HEK293 (cell line): ENCODE data around the gene CEP76.

Source experiments
- CTCF ChIP-seq: fragments of 450-650 bp; formaldehyde crosslinking; IDR thresholded peaks from 2 replicates; pipeline ENCODE4 v1.5.1; 2016; ENCODE audit warnings: missing biosample characterization, missing genetic modification characterization
- ZNF121 ChIP-seq: fragments of 450-650 bp; formaldehyde crosslinking; IDR thresholded peaks from 2 replicates; pipeline ENCODE4 v1.5.1; 2016; ENCODE audit warnings: missing biosample characterization, missing genetic modification characterization
- ZNF16 ChIP-seq: fragments of 450-650 bp; formaldehyde crosslinking; IDR thresholded peaks from 2 replicates; pipeline ENCODE4 v1.5.1; 2016; ENCODE audit warnings: low read depth, missing biosample characterization, missing genetic modification characterization
- ZNF24 ChIP-seq: fragments of 450-650 bp; formaldehyde crosslinking; IDR thresholded peaks from 2 replicates; pipeline ENCODE4 v1.5.1; 2016; ENCODE audit warnings: missing biosample characterization, missing genetic modification characterization
- ZNF274 ChIP-seq, 2 experiments: fragments of 200-500 bp in 1 of 2; fragments of 450-650 bp in 1 of 2; sonication (Bioruptor generic) in 1 of 2; formaldehyde crosslinking in 1 of 2; IDR thresholded peaks; 2 replicates each; pipeline versions ENCODE4 v1.5.1 to v1.6.1; 2014 to 2016; ENCODE audit warnings: borderline replicate concordance in 1 of 2, inconsistent platforms in 1 of 2, low read length in 1 of 2, missing biosample characterization in 1 of 2, missing genetic modification characterization in 1 of 2
- ZNF280D ChIP-seq: fragments of 450-650 bp; formaldehyde crosslinking; IDR thresholded peaks from 2 replicates; pipeline ENCODE4 v1.5.1; 2016; ENCODE audit warnings: missing biosample characterization, missing genetic modification characterization
- ZNF600 ChIP-seq: fragments of 450-650 bp; formaldehyde crosslinking; IDR thresholded peaks from 2 replicates; pipeline ENCODE4 v1.5.1; 2016; ENCODE audit warnings: missing biosample characterization, missing genetic modification characterization
- ZNF785 ChIP-seq: fragments of 450-650 bp; formaldehyde crosslinking; IDR thresholded peaks from 2 replicates; pipeline ENCODE4 v1.5.1; 2016; ENCODE audit warnings: missing biosample characterization, missing genetic modification characterization
- ZSCAN18 ChIP-seq: fragments of 450-650 bp; formaldehyde crosslinking; IDR thresholded peaks from 2 replicates; pipeline ENCODE4 v1.5.1; 2016; ENCODE audit warnings: missing biosample characterization, missing genetic modification characterization
- ZSCAN23 ChIP-seq: fragments of 450-650 bp; formaldehyde crosslinking; IDR thresholded peaks from 2 replicates; pipeline ENCODE4 v1.5.1; 2016; ENCODE audit warnings: missing biosample characterization, missing genetic modification characterization

- no peak for TF ChIP-seq ZNF121
- no peak for TF ChIP-seq ZNF24 (tag by site-specific recombination)
- no peak for TF ChIP-seq ZNF280D (tag by site-specific recombination)
- no peak for TF ChIP-seq CTCF
- TF ChIP-seq ZSCAN18 (tag by site-specific recombination) = no peak
- no peak for TF ChIP-seq ZNF274 (IDR thresholded peaks at IDR 0.05; ENCODE audit: low read length)
- TF ChIP-seq ZNF274 (tag by site-specific recombination; IDR thresholded peaks at IDR 0.05; ENCODE audit: borderline replicate concordance) = no peak
- TF ChIP-seq ZNF785 (tag by site-specific recombination) = no peak
- TF ChIP-seq ZNF16 (tag by site-specific recombination) = no peak
- no peak for TF ChIP-seq ZSCAN23 (tag by site-specific recombination)
- TF ChIP-seq ZNF600 (tag by site-specific recombination) = no peak
Observed at GRCh38 chr18:12647773-12648172, 54.8 kb downstream of the CEP76 start.
